ENCODE measurements around the gene HTR1A.

HTR1A gene

GRCh38 chr5:63962279-63962678 is at the start of gene HTR1A:
TSS of gene HTR1A (minus strand) at chr5:63962445. CDS start at chr5:63961719, 726 bp downstream.
- FAIRE-seq = no peak

- no peak for FAIRE-seq
Observed at GRCh38 chr5:64003966-64004365, 41.7 kb upstream of the HTR1A start.

GRCh38 chr5:64000096-64000495 is 37.9 kb upstream of the HTR1A start:
- FAIRE-seq = no peak

DNA sequence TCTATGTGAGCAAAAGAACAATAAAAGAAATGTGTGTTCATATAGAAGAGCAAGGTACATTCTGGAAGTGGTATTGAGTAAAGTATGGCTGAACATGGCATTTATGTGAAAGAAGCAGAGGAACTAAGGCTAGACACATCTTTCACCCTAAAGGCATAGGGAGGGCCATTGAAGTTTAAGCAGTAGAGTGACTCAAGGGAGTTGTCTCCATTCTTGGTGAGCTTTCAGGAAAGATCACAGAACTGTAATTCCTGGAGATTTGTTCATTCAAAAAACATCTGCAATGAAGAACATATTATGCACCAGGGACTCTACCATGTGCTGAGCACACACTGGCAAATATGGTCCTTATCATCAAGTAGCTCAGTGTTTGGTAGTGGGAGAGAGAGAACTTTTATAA is 24.8 kb upstream of the HTR1A start:
- no peak for FAIRE-seq

- FAIRE-seq = no peak
Observed at GRCh38 chr5:63981864-63982263, 19.6 kb upstream of the HTR1A start.

DNA sequence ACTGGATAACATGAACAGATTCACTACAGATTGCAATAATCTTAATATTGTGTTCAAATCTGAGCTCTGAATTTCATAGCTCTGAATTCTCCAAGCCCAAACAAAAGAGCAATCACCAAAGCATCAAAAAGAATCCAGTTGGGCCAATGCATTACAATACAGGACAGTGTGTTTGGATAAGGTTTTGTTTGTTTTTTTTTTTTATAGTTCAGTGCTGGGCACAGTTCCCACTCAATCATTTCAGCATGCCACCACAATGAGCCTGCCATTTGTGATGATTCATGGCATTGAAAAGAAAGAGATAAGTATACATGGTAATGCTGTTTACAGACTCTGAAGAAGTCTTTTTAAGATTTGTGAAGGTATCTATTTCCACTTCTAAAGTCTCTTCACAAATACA is 1.7 kb upstream of the HTR1A start:
- no peak for FAIRE-seq

GRCh38 chr5:63963080-63963735 is 963 bp upstream of the HTR1A start:
- FAIRE-seq = no peak

GRCh38 chr5:63961598-63962161 is 565 bp downstream of the HTR1A start:
- FAIRE-seq = no peak

DNA sequence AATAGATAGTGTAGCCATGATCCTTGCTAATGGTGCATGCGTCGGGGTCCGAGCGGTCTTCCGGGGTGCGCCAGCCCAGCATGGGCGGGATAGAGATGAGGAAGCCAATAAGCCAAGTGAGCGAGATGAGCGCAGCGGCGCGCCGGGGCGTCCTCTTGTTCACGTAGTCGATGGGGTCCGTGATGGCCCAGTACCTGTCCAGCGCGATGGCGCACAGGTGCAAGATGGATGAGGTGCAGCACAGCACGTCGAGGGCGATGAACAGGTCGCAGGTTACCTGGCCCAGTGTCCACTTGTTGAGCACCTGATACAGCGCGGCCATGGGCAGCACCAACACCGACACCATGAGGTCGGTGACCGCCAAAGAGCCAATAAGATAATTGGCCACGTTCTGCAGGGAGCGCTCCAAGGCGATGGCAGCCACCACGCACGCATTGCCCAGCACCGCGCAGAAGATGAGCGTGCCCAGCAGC is 1.1 kb downstream of the HTR1A start:
- FAIRE-seq = no peak

DNA sequence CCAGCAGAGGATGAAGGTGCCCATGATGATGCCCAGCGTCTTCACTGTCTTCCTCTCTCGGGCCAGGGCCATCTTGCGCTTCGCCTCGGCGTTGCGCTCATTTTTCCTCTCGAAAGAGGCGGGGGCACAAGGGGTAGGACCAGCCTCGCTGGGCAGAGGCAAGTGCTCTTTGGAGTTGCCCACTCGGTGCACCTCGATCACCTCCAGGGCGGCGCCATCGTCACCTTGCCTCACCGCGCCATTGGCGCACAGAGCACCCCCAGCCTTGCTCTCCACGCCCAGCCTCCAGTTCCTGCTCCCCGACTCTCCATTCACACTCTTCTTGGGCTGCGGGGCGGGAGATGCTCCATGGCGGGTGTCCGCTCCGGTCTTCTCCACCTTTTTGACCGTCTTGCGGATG is 1.6 kb downstream of the HTR1A start:
- no peak for FAIRE-seq

DNA sequence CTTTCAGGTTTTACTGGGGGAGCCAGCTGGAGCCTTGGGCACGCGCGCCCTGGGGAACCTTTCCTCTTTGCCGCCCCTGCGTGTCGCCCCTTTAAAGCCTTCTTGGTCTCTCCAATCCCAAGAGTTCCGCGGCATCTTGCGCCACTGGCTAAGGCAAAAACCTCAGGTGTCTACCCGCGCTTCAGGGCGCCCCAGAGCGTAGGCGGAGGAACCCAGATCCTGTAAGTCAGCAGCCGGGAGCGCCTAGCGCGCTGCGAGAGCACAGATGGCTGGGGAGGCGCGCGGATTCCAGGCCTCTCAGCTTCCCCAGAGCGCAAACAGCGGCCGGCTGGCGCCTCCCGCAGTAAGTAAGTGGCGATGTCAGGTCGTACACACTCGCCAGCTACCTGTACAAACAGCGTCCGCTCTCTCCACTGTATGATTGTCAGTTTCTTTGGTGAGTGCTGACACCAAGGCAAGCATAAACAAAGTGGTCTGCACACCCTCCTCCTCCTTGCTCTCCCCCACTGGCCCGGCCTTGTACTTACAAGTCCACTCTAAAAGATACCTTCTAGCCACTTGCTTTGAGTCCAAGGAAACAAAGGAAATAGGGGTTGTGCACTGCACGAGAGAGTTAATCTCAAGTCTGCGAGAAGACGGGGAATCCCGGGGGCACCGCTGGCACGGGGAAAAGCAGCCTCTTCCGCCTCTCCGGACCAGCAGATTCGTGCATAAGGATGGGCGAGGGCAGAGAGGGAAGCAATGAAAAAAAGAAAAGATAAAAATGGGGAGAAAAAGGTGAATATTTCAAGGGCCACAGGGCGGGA is 2.9 kb downstream of the HTR1A start:
- no peak for FAIRE-seq

DNA sequence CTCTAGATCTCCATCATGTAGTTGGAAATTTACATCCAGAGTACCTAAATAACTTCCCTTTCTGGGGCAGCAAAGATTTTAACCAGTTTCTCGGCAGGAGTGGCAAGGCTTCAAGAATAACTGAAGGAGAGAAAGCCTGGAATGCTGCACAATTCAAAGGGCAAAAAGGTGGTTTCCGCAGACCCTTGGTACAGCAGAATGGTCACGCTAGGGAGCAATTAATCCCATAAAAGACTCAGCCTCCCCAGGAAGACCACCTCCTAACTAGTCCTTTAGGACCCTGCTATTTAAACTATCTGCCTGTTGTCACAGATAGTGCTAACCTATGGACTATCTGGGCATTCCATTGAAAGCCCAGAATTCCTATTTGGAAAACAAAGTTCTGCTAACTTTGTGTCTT is 3.6 kb downstream of the HTR1A start:
- no peak for FAIRE-seq

- FAIRE-seq = no peak
Observed at GRCh38 chr5:63957617-63958016, 4.6 kb downstream of the HTR1A start.

GRCh38 chr5:63953217-63953616 is 9.0 kb downstream of the HTR1A start:
- FAIRE-seq = no peak

DNA sequence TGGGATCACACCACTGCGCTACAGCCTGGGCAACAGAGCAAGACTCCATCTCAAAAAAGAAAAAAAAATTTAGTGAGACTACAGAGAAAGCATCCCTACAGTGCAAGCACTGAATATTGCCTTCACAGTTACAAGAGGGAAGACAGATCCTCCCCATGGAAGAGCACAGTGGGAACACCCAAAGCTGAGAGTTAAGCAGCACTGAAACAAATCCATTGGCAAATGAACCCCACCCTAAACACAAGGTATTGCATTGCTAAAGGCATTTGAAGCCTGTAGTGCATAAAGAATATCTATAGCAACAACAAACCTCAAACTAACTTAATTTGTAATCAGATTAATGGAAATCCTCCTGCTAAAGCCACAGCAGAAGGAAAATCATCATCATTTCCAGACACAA is 27.1 kb downstream of the HTR1A start:
- no peak for FAIRE-seq

DNA sequence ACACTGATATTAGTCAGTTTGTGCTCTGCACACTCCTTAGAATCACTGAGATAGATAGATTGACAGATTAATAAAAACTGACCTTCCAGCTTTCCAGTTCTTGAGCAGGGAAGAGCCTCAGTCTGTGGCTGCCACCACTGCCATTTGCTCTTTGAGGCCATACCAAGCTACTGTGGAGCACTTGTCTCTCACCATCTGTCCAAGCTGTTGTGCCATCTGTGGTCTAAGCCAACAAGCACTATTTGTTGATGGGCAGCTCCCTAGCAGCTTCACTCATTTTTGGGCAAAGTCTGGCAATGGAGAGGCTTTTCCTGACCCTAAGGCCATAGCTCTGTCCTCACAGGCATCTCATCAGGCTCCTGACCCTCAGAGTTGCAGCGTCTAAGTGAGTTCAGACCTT is 30.4 kb downstream of the HTR1A start:
- no peak for FAIRE-seq

- FAIRE-seq = no peak
Observed at GRCh38 chr5:63928451-63928850, 33.8 kb downstream of the HTR1A start.

DNA sequence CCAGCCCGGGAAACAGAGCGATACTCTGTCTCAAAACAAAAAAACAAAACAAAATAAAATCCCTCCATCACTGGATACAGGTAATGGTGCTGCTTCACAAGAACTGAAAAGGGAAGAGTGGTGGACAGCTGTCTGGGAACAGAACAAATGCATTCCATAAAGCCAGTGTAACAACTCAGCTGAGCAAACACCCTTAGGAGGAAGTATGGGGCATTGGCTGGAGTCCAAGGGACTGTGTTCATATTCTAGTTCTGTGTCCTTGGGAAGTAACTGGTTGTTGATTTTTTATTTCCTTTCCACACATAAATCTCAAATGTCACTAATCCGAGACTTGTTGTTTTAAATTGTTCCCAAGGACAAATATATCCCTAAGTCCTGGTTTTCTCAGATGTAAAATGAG is 38.3 kb downstream of the HTR1A start:
- FAIRE-seq = no peak

- no peak for FAIRE-seq
Observed at GRCh38 chr5:63919763-63920478, 42.3 kb downstream of the HTR1A start.

- FAIRE-seq = no peak
Observed at GRCh38 chr5:63916786-63917185, 45.5 kb downstream of the HTR1A start.

- no peak for FAIRE-seq
Observed at GRCh38 chr5:63911871-63912270, 50.4 kb downstream of the HTR1A start.
